ENCODE measurements around the gene ST7.
"Not testable (repeated sequence)": the region's sequence is repeated elsewhere in the genome, so short reads cannot be mapped to it uniquely, and the experiment has no call there.

The ST7 gene

DNA sequence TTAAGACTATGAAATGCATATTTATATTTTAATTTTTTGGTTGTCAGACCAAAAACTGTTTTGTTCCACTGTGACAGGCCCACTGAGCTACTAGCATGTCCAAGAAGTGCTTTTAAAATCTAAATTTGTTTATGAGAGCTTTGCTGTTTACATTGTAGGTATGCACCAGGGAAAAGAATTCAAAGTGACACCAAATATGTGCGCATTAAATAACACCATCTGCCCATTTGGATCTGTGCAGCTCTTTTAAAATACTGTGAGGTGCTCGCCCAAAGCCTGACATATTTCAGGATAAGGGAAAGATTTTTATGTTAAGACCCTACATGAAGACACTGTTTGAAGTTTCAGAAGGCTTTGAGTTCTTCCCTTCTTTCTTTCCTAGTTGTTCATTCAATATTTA is 162.9 kb downstream of the ST7 start:
- Histone ChIP-seq H3K9me3 (ENCODE audit: severe bottlenecking) (no peaks in the 10 kb centered on the region), H3K27ac (no peak overlapping the region), H3K4me3 (ENCODE audit: low read depth, low read length) (no peak overlapping the region), H3K27me3 (ENCODE audit: insufficient read depth, low read depth, severe bottlenecking) (peaks cover 58% of the 10 kb centered on the region), H3K36me3 (no peaks in the 10 kb centered on the region)
- no peak for DNase-seq
- TF ChIP-seq, protein P1, sequence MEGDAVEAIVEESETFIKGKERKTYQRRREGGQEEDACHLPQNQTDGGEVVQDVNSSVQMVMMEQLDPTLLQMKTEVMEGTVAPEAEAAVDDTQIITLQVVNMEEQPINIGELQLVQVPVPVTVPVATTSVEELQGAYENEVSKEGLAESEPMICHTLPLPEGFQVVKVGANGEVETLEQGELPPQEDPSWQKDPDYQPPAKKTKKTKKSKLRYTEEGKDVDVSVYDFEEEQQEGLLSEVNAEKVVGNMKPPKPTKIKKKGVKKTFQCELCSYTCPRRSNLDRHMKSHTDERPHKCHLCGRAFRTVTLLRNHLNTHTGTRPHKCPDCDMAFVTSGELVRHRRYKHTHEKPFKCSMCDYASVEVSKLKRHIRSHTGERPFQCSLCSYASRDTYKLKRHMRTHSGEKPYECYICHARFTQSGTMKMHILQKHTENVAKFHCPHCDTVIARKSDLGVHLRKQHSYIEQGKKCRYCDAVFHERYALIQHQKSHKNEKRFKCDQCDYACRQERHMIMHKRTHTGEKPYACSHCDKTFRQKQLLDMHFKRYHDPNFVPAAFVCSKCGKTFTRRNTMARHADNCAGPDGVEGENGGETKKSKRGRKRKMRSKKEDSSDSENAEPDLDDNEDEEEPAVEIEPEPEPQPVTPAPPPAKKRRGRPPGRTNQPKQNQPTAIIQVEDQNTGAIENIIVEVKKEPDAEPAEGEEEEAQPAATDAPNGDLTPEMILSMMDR (IDR thresholded peaks at IDR 0.05; ENCODE audit: low read depth, low read length), result no peak

DNA sequence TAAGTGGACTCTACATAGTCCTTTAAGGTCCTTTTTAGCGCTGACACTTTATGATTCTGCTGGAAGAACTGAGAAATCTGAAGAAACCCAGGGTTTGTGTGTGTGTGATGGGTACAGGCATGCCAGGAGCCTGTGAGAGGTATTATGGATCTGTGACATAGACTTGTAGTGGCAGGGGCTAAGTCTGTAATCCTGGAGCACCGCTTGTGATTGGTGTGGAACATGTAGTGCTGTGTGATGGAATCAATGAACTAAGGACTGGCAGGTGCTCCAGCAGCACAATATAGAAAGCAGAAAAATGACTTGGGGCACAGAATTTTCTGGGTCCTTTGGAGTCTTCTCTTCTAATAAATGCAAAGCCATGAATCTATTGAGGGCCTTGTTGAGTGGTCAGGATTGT is 163.9 kb downstream of the ST7 start:
- no peak overlapping the region for H3K4me3 ChIP-seq (ENCODE audit: low read depth, low read length)
- TF ChIP-seq, protein P1 (IDR thresholded peaks at IDR 0.05; ENCODE audit: low read depth, low read length), result no peak
- H3K27me3 ChIP-seq (ENCODE audit: insufficient read depth, low read depth, severe bottlenecking), result peaks cover 52% of the 10 kb centered on the region
- no peak for DNase-seq
- no peaks in the 10 kb centered on the region for H3K36me3 ChIP-seq
- H3K9me3 ChIP-seq (ENCODE audit: severe bottlenecking), result no peaks in the 10 kb centered on the region
- H3K27ac ChIP-seq, result no peak overlapping the region

DNA sequence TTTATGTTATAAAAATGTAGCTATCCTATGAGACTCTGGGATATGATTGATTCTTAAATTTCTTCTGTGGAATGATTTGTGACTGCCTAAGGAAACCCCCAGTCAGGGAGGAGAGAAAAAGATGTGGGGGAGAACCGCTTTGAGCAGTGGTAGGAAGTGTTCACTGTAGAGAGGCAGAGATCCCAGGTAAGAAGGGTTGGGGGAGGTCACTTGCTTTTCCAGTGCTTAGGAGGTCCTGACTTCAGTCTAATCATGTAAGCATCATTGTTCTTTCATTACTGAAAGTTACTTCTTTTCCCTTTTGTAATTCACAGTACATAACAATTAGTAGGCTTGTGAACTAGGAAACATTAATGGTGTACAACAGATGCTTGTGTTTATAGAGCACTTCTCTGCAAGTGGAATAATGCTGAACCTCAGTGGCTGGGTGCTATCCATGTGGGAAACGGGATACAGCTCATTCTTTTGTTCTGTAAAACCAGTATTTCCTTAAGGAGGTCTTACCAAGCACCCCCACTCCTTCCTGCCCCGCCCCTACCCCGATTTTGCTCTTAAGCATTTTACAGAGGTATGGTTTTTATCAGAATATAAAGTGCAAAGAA is 165.4 kb downstream of the ST7 start:
- no peaks in the 10 kb centered on the region for H3K36me3 ChIP-seq
- DNase-seq, result no peak
- H3K27me3 ChIP-seq (ENCODE audit: insufficient read depth, low read depth, severe bottlenecking), result peaks cover 48% of the 10 kb centered on the region
- no peaks in the 10 kb centered on the region for H3K9me3 ChIP-seq (ENCODE audit: severe bottlenecking)
- TF ChIP-seq, protein P1 (IDR thresholded peaks at IDR 0.05; ENCODE audit: low read depth, low read length), result no peak
- H3K27ac ChIP-seq, result no peak overlapping the region
- H3K4me3 ChIP-seq (ENCODE audit: low read depth, low read length), result no peak overlapping the region

DNA sequence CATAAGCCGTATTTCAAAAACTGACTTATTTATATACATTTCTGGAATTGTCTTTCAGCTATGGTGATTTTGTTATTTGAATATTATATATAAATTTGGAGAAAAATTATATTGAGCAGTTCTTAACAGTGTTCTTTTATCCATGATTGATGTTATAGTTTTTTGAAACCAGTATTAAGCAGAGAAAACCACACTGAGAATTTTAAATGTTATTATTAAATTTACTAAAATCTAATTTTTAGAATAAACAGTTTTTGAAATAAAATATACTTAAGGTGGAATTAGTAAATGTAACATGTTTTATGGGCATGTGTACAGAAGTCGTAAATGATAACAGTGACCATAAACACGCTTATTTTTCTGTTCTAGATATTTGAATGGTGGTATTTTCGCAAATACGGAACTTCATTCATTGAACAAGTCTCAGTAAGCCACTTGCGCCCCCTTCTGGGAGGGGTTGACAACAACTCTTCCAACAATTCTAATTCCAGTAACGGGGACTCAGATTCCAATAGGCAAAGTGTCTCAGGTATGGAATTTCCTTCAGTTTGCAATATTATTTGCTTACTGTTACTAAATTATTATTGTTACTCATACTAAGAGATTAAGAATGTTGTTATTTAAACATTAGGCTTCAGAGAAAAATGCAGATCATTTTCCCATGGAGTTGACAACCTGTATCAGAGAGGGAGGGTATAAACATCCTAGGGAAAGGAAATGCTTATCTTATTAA is 166.1 kb downstream of the ST7 start:
- Histone ChIP-seq H3K4me3 (ENCODE audit: low read depth, low read length) (no peak overlapping the region), H3K27ac (no peak overlapping the region), H3K9me3 (ENCODE audit: severe bottlenecking) (no peaks in the 10 kb centered on the region), H3K36me3 (no peaks in the 10 kb centered on the region), H3K27me3 (ENCODE audit: insufficient read depth, low read depth, severe bottlenecking) (peaks cover 52% of the 10 kb centered on the region)
- DNase-seq, result peak; percentile 72
- TF ChIP-seq, protein P1 (IDR thresholded peaks at IDR 0.05; ENCODE audit: low read depth, low read length), result peak; percentile 66

DNA sequence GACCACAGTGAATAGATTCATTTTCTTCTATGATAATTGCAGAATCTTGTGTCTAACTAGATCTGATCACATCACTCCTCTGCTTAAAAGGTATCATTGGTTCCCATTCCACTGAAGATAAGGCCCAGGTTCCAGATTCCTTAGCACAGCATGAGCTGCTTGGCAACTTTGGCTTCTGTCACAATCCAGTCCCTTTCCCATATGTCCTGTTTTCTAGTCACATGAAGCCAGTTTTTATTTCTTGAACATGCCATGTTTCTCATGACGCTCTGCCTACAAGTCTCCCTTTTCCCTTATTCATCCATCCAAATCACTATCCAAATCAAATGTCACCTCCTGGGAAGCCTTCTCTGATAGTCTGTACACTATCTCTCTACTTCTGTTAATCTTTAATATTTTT is 167.0 kb downstream of the ST7 start:
- H3K27ac ChIP-seq; H3K36me3 ChIP-seq; H3K4me3 ChIP-seq (ENCODE audit: low read depth, low read length); DNase-seq; H3K9me3 ChIP-seq (ENCODE audit: severe bottlenecking): not testable (repeated sequence)
- peaks cover 47% of the 10 kb centered on the region for H3K27me3 ChIP-seq (ENCODE audit: insufficient read depth, low read depth, severe bottlenecking)

DNA sequence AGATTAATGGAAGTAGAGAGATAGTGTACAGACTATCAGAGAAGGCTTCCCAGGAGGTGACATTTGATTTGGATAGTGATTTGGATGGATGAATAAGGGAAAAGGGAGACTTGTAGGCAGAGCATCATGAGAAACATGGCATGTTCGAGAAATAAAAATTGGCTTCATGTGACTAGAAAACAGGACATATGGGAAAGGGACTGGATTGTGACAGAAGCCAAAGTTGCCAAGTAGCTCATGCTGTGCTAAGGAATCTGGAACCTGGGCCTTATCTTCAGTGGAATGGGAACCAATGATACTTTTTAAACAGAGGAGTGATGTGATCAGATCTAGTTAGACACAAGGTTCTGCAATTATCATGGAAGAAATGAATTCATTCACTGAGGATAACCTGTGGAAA is 168.7 kb downstream of the ST7 start:
- not testable (repeated sequence) for H3K36me3 ChIP-seq; H3K9me3 ChIP-seq (ENCODE audit: severe bottlenecking); H3K4me3 ChIP-seq (ENCODE audit: low read depth, low read length); DNase-seq; H3K27ac ChIP-seq
- peaks cover 43% of the 10 kb centered on the region for H3K27me3 ChIP-seq (ENCODE audit: insufficient read depth, low read depth, severe bottlenecking)

DNA sequence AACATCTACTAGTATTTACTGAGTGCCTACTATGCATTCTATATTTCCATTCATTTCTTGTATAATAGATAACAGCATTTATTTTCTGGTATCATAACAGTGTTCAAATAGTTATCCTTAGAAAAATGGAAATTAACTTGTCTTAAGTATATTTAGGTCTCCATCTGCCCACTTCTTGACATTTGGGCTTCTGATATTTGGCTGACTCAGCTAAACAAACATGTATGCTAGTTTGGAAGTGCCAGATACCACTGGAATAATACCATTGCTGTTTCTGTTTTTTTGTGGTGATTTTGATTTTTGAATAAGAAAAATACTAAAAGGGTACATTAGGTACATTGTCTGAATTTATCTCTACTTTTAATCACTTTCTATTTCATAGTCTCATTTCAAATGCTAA is 169.2 kb downstream of the ST7 start:
- TF ChIP-seq, protein P1 (IDR thresholded peaks at IDR 0.05; ENCODE audit: low read depth, low read length), result no peak
- no peak overlapping the region for H3K27ac ChIP-seq
- no peaks in the 10 kb centered on the region for H3K9me3 ChIP-seq (ENCODE audit: severe bottlenecking)
- peaks cover 38% of the 10 kb centered on the region for H3K27me3 ChIP-seq (ENCODE audit: insufficient read depth, low read depth, severe bottlenecking)
- no peaks in the 10 kb centered on the region for H3K36me3 ChIP-seq
- no peak for DNase-seq
- H3K4me3 ChIP-seq (ENCODE audit: low read depth, low read length), result no peak overlapping the region
